Astrocyte (in vitro differentiated cells and primary cell): ENCODE measurements around the gene CHL1.

Experiments used
- EZH2 ChIP-seq: IDR thresholded peaks from 2 replicates; pipeline ENCODE4 v1.6.1; 2012; ENCODE audit warnings: mild to moderate bottlenecking, low read length, inconsistent platforms; ENCODE audit not compliant: insufficient read depth
- TF ChIP-seq, protein P1 (sequence below): IDR thresholded peaks from 2 replicates; pipeline ENCODE4 v1.5.1; 2011; ENCODE audit warnings: low read depth, mild to moderate bottlenecking, inconsistent platforms, low read length, moderate library complexity; ENCODE audit not compliant: insufficient read depth

DNA sequence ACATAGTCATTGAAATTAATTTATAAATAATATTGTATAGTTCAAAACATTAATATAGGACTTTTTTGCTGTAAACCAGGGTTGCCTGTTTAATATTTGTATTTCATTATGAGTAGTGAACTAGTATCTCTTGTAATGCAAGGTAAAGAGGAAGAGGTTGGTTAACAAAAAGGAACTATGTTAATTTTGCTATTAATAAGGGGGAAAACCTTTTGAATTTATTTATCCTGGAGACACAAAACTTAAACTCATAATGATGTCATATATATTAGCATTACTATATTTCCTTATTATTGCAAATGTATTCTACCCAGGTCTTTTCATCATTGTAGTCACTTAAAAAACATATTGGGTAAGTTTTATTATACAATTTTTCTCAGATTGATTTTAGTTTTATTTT, 94.5 kb downstream of the CHL1 start:
- TF ChIP-seq, protein P1, sequence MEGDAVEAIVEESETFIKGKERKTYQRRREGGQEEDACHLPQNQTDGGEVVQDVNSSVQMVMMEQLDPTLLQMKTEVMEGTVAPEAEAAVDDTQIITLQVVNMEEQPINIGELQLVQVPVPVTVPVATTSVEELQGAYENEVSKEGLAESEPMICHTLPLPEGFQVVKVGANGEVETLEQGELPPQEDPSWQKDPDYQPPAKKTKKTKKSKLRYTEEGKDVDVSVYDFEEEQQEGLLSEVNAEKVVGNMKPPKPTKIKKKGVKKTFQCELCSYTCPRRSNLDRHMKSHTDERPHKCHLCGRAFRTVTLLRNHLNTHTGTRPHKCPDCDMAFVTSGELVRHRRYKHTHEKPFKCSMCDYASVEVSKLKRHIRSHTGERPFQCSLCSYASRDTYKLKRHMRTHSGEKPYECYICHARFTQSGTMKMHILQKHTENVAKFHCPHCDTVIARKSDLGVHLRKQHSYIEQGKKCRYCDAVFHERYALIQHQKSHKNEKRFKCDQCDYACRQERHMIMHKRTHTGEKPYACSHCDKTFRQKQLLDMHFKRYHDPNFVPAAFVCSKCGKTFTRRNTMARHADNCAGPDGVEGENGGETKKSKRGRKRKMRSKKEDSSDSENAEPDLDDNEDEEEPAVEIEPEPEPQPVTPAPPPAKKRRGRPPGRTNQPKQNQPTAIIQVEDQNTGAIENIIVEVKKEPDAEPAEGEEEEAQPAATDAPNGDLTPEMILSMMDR: no peak
- no peak for TF ChIP-seq EZH2
